Astrocyte (in vitro differentiated cells and primary cell): ENCODE measurements around the gene CA6.

Experiments
- CTCF ChIP-seq: IDR thresholded peaks from 2 replicates; pipeline ENCODE4 v1.5.1; 2011; ENCODE audit warnings: low read depth, mild to moderate bottlenecking, inconsistent platforms, low read length, moderate library complexity; ENCODE audit not compliant: insufficient read depth
- EZH2 ChIP-seq: IDR thresholded peaks from 2 replicates; pipeline ENCODE4 v1.6.1; 2012; ENCODE audit warnings: mild to moderate bottlenecking, low read length, inconsistent platforms; ENCODE audit not compliant: insufficient read depth

- TF ChIP-seq CTCF: no peak
- TF ChIP-seq EZH2: no peak
These were observed 24.3 kb downstream of the CA6 start for GRCh38 chr1:8969937-8970336.
